HG02938 (cell line): Measurements from ENCODE around the gene TECTA.
"Not testable (repeated sequence)": the region's sequence is repeated elsewhere in the genome, so short reads cannot be mapped to it uniquely, and the experiment has no call there.

Source experiments
- ATAC-seq: cut with Tn5 transposase; IDR thresholded peaks from one replicate; pipeline ENCODE4 v1.9.1; 2021; ENCODE audit warnings: mild to moderate bottlenecking, moderate library complexity; ENCODE audit not compliant: unreplicated experiment

The TECTA gene

DNA sequence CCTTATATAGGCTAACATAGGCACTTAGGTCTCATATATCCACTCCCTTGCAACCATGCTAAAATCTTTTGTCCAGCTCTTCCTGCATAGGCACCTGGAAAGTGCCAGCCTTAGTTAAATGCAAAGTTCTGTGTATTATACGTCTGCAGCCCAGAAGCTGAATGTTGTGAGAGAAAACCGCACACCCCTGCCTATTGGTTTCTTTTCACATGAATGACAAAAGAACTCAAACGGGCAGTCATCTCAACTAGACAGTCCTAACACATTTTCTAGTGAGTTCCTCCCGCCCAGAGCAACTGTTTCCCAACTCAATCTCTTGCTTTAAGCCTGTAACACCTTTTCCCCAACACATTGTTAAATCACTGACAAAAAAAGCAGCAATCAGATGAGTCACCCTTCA is 122.1 kb downstream of the TECTA start:
- ATAC-seq: no peak

DNA sequence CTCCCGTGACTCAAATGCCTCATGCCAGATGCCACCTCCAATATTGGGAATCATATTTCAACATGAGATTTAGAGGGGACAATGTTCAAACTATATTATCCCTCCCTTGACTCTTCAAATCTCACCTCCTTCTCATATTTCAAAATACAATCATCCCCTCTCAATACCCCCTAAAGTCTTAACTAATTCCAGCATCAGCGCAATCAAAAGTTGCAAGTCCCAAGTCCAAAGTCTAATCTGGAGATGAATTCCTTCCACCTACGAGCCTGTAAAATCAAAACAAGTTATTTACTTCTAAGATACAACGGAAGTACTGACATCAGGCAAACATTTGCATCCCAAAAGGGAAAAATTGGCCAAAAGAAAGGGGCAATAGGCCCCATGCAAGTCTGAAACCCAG is 124.3 kb downstream of the TECTA start:
- no peak for ATAC-seq

DNA sequence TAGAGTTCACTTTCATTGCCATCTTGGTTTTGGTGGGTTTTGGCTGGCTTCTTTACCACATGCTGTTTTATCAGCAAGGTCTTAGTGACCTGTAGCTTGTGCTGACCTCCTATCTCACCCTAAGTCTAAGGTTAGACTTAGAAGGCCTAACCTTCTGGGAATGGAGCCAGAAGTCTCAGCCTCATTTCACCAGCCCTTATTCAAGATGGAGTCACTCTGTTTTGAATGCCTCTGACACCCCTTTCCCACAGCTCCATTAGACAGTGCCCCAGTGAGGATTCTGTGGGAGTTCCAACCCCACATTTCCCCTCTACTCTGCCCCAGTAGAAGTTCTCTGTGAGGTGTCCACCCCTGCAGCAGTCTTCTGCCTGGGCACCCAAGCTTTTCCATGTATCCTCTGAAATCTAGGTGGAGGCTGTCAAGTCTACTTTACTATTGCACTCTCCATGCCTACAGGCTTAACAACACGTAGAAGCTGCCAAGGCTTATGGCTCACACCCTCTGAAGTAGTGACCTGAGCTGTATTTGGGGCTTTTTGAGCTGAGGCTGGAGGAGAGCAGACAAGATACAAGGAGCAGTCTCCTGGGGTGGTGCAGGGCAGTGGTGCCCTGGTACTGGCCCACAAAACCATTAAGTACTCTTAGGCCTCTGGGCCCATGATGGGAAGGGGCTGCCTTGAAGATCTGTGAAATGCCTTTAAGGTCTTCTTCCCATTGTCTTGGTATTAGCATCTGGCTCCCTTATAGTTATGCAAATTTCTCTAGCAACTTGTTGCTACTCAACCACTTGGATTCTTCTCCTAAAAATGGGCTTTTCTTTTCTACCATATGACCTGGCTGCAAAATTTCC is 125.6 kb downstream of the TECTA start:
- no peak for ATAC-seq

DNA sequence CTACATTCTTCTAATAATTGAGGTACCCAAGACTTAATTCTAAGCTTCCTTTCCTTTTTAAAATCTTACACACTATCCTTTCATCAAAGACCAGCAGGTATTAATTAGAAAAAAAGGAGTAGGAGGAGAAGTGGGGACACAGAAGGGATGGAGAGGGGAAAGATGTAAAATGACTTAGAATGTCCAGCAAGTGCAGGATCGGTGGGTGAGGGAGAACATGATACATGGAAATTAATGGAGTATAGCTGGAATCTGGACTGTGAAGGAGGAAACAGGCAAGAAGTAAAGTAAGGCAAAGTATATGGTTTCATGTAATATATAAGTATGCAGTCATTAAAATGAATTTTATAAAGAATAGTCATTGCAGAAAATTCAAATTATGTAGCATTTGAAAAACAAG is 127.8 kb downstream of the TECTA start:
- no peak for ATAC-seq

DNA sequence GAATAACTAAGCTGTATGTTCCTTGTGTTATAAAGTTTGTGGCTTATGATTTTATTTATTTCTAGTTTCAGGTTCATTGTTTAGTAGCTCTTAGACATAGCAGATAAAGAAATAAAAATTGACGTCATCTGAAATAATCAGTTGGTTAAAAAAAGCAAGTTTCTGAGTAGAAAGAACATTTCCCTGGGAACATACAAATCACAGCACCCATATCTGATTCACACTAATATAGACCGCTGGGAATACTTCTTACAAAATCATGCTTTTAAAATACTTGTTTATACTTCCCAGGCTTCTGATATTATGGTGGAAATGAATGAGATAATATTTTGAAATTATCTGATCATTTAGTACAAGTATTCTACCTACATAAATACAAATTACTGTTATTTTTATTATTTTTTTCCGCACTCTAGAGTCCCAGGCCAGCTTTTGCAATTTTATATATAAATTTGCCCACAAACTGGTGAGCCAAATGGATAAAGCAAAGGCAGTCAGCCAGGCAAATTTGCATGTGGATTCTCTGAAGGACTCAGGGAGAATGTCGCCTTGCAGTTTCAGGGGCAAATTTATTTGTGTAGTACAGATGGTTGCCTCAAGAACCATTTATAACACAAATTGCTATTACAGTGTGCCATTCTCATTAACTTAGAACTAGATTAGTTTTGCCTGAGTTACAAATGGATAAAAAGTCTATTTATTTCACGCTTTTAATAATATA is 128.6 kb downstream of the TECTA start:
- ATAC-seq: no peak

DNA sequence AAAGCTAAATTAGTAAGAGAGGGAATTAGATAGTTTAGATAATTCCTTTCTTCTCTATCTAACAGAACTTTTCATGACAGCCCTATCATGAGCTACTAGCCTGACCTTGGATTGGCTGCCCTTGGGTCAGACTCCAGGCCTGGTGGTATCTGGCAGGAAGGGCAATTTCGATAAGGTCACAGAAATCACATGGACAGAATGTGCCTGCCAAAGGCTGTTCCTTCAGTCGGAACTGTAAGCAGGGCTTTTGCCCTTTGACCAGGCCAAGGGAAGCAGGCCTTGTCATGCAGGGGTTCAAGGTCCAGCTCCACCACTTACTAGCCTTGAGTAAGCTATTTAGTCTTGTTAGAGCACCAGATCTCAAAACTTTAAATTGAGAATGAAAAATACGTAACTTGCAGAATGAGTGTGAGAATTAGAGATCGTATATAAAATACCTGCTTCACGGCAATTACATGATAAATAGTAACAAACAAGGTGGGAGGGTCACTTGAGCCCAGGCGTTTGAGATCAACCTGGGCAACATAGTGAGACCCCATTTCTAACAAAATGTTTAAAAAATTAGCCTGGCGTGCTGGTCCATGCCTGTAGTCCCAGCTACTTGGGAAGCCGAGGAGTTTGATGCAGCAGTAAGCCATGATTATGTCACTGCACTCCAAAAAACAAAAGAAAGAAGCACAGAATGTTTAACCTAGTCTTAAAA is 130.7 kb downstream of the TECTA start:
- ATAC-seq: no peak

DNA sequence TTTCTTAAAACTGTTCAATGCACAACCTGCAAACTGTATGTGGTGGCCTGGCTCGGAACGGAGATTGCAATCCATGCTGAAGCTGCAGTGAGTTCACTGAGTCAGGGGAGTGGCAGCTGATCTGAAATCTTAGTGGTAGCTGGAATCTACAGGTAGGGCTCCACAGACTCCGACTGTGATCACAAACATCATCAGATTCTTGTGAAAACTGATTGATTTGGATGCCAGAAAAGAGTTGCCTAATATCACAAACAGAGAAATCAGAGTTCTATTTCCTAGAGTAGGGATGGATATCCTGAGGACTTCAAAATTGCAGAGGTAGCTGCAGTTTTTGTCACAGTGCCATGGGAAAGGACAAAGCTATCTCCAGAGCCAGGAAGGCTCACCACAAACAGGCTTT is 134.0 kb downstream of the TECTA start:
- no peak for ATAC-seq

DNA sequence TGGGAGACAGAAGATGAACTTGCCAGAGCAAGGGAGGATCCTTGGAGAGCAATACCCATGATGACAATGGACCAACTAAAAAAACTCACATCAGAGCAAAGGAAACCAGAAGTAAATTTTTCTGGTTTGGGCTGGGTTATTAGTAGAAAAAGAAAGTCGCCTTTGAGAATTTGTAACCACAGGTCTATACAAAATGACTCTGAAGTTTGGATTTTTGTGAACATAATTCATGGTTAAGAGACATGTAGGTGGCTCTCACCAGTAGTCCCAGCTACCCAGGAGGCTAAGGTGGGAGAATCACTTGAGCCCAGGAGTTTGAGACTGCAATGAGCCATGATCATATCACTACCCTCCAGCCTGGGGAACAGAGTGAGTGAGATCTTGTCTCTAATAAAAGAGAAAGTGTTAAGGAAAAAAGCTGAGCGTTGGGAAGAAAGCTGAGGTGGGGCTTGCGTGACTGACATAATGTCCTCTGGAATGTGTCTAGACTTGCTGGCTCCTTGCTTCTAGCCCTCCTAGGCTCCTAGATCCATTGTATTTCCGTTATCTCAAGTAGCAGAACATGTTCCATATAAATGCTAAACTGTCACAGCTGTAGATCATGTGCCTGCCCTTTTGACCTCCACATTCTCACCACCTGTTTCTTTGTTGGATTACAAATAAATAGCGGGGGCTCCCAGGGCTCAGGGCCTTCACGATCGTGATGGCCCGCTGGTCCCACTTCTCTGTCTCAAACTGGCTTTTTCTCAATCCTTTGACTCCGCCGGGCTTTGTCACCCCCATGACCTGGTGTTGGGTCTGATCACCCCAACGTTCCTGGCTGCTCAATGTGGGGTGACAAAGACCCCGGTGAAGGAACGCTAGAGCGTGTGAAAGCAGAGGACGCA is 135.3 kb downstream of the TECTA start:
- ATAC-seq: peak; percentile 79

DNA sequence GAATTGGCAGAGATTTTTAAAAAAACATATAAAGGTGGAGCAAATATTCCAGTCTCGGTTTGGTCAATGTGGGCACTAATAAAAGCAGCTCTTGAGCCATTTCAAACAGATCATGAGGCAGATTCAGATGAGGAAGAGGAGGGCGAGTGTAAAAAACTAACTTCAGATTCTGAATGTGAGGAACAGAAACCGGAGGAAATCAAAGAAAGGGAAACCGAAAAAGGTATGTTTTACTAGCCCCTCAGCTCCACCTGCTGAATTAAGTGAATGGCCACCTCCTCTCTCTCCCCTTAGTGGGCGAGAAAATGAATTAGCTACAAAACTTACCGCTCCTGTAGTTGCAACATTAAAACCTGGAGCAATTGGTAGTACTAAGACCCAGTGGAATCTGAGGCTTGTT is 136.2 kb downstream of the TECTA start:
- peak; percentile 49 for ATAC-seq

DNA sequence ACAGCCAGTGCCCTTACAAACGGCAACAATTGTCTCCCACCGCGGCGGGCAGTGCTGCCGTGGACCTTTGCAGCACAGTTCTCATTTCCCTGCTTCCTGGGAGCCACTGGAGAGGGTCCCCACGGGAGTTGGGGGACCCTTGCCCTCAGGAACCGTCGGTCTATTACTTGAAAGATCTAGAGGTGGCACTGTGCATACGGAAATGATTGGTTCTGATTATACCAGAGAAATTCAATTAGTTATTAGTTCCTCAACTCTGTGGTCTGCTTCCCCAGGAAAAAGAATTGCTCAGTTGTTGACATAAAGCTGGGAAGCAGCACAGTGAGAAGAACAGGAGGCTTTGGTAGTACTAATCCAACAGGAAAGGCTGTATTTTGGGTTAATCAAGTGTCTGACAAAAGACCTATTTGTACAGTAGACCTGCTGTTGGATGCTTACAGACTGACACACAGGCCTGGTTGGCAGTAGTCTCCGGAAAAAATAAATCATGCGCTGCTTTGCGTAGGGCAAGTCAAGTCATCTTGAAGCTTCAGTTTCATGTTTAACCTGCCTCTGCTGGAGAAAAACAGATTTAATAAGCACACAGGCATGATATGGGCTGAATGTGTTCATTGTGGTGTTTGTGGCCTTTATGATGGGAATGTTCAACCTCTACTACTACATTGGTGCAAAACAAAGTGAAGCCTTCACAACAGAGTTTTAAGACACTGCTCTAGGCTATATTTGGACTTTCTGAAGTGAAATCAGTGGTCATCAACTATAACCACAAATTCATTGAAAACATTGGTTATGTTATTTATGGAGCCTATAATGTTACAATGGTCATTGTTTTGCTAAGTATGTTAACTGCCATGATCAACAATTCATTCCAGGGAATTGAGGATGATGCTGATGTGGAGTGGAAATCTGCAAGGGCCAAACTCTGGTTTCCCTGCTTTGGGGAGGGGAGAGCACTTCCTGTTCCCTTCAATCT is 136.9 kb downstream of the TECTA start:
- ATAC-seq: no peak

DNA sequence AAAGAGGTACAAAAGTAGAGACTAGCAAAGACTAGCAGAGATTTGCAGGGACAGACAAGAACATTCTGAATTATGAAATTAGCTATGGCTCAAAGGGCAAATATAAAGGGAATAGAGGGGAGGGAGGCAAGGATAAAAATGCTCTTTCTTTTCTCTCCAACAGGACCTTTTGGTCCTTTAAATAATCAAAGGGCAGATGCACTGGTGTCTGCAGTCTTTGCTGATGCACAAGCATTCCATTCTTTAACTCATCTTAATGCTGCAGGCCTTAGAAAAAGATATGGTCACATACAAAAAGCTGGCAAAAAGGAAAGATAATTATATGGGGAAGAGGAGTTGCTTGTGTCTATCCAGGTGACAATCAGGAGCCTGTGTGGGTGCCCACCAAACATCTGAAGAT is 137.9 kb downstream of the TECTA start:
- no peak for ATAC-seq

DNA sequence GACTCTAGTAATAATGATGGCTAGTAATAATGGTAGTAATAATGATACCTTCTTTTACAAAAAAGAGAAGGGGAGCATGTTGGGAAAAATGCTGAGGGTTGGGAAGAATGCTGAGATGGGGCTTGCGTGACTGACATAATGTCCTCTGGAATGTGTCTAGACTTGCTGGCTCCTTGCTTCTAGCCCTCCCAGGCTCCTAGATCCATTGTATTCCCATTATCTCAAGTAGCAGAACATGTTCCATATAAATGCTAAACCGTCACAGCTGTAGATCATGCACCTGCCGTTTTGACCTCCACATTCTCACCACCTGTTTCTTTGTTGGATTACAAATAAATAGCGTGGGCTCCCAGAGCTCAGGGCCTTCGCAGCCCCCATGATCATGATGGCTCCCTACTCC is 139.0 kb downstream of the TECTA start:
- not testable (repeated sequence) for ATAC-seq

DNA sequence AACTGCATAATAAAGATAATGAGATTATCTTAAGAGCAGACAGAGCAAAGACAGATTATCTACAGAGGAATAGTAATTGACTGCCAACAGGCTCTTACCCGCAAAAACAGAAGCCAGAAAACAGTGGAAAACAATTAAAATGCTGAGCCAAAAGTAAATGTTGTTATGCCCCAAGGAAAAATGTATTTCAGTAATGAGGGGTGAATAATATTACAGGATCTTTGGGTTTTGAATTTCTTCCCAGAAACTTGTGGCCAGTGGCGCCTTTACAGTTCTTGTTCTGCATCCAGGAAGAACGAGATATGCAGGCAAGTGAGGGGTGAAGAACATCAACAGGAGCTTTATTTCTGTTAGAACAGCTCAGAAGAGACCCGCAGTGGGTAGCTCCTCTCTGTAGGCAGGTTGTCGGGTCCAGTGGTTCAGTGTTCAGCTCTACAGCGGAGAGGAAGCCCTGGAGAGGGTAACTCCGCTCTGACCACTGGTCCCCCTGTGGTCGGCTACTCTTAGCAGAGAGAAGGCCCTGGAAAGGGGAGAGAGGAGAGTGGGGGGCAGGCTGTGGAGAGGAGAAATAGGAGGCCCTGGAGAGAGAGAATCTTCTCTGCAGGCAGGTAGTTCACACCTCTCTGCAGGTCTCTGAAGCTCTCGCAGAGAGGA is 139.7 kb downstream of the TECTA start:
- ATAC-seq: no peak
